Measurements from ENCODE around the gene FSTL4.

DNA sequence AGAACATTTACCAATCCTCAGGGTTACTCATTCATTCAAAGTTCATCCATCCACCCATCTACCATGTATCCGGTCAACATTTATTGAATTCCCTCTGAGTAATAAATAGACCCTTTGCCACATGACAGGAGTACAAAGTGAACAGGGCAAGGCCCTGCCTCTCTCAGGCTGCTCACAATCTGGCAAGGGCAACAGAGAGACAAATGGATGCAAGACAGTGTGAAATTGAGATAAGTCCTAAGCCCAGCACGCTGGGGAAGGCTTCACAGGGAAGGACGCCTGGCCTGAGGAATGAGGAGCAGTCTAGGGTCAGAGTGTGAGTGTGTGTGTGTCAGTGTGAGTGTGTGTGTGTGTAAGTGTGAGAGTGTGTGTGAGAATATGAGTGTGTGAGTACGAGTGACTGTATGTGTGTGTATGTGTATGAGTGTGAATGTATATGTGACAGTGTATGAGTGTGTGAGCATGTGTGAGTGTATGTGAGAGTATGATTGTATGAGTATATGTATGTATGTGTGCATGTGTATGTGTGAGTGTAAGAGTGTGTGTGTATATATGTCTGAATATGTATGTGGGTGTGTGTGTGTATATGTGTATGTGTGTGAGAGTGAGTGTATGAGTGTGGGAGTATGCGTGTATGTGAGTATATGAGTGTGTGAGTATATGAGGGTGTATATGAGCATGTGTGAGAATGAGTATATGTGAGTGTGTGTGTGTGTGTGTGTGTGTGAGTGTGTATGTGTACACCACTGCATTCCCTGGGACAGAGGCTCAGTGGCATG is 145.6 kb downstream of the FSTL4 start:
- TF ChIP-seq POLR2A (IDR thresholded peaks at IDR 0.05): no peak
- TF ChIP-seq, protein P1, sequence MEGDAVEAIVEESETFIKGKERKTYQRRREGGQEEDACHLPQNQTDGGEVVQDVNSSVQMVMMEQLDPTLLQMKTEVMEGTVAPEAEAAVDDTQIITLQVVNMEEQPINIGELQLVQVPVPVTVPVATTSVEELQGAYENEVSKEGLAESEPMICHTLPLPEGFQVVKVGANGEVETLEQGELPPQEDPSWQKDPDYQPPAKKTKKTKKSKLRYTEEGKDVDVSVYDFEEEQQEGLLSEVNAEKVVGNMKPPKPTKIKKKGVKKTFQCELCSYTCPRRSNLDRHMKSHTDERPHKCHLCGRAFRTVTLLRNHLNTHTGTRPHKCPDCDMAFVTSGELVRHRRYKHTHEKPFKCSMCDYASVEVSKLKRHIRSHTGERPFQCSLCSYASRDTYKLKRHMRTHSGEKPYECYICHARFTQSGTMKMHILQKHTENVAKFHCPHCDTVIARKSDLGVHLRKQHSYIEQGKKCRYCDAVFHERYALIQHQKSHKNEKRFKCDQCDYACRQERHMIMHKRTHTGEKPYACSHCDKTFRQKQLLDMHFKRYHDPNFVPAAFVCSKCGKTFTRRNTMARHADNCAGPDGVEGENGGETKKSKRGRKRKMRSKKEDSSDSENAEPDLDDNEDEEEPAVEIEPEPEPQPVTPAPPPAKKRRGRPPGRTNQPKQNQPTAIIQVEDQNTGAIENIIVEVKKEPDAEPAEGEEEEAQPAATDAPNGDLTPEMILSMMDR (IDR thresholded peaks at IDR 0.05): no peak

Data from Peyer's patch (tissue), 4 donors.